Panc1 (cell line): Measurements from ENCODE around the gene HAPLN1.

Experiments used
- POLR2AphosphoS5 ChIP-seq: IDR thresholded peaks from 2 replicates; pipeline ENCODE4 v1.6.1; 2012; ENCODE audit warnings: mild to moderate bottlenecking, low read depth, low read length, moderate library complexity
- SIN3A ChIP-seq: IDR thresholded peaks from 2 replicates; pipeline ENCODE4 v1.6.1; 2012; ENCODE audit warnings: low read depth, mild to moderate bottlenecking, low read length, moderate library complexity, borderline replicate concordance; ENCODE audit not compliant: insufficient read depth
- TF ChIP-seq, protein P1 (sequence below): fragments of 450-650 bp; IDR thresholded peaks from 2 replicates; pipeline ENCODE4 v1.5.1; 2017; ENCODE audit warnings: mild to moderate bottlenecking
- TF ChIP-seq, protein P2 (sequence below), 2 experiments: IDR thresholded peaks; 2 replicates each; pipeline ENCODE4 v1.6.1; 2011 to 2012; ENCODE audit warnings: low read depth in 2 of 2, control low read depth in 1 of 2, low read length in 1 of 2, mild to moderate bottlenecking in 1 of 2, moderate library complexity in 1 of 2; ENCODE audit not compliant: insufficient read depth in 1 of 2

DNA sequence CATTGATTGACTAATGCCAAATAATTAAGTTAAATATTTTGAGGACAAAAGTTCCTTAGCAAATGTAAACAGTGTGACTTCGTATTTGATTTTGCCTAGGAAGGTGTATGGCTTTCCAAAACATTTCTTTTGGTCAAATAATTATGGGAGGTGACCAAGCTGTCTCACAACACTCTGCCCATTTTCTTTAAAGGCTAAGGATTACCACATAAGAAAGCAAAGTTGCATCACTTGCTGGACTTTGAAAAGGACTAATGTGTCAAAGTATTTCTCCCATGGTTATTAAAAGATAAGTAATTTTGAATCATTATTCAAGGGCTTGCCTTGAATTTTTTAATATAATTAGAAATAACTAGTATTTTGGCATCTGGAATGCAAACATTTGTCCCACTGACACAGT is 74.7 kb downstream of the HAPLN1 start:
- TF ChIP-seq, protein P1, sequence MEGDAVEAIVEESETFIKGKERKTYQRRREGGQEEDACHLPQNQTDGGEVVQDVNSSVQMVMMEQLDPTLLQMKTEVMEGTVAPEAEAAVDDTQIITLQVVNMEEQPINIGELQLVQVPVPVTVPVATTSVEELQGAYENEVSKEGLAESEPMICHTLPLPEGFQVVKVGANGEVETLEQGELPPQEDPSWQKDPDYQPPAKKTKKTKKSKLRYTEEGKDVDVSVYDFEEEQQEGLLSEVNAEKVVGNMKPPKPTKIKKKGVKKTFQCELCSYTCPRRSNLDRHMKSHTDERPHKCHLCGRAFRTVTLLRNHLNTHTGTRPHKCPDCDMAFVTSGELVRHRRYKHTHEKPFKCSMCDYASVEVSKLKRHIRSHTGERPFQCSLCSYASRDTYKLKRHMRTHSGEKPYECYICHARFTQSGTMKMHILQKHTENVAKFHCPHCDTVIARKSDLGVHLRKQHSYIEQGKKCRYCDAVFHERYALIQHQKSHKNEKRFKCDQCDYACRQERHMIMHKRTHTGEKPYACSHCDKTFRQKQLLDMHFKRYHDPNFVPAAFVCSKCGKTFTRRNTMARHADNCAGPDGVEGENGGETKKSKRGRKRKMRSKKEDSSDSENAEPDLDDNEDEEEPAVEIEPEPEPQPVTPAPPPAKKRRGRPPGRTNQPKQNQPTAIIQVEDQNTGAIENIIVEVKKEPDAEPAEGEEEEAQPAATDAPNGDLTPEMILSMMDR, result no peak
- TF ChIP-seq, protein P2, sequence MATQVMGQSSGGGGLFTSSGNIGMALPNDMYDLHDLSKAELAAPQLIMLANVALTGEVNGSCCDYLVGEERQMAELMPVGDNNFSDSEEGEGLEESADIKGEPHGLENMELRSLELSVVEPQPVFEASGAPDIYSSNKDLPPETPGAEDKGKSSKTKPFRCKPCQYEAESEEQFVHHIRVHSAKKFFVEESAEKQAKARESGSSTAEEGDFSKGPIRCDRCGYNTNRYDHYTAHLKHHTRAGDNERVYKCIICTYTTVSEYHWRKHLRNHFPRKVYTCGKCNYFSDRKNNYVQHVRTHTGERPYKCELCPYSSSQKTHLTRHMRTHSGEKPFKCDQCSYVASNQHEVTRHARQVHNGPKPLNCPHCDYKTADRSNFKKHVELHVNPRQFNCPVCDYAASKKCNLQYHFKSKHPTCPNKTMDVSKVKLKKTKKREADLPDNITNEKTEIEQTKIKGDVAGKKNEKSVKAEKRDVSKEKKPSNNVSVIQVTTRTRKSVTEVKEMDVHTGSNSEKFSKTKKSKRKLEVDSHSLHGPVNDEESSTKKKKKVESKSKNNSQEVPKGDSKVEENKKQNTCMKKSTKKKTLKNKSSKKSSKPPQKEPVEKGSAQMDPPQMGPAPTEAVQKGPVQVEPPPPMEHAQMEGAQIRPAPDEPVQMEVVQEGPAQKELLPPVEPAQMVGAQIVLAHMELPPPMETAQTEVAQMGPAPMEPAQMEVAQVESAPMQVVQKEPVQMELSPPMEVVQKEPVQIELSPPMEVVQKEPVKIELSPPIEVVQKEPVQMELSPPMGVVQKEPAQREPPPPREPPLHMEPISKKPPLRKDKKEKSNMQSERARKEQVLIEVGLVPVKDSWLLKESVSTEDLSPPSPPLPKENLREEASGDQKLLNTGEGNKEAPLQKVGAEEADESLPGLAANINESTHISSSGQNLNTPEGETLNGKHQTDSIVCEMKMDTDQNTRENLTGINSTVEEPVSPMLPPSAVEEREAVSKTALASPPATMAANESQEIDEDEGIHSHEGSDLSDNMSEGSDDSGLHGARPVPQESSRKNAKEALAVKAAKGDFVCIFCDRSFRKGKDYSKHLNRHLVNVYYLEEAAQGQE (IDR thresholded peaks at IDR 0.05; ENCODE audit: insufficient read depth in 1 of 2, low read depth in 2 of 2, low read length in 1 of 2), result no peak
- TF ChIP-seq SIN3A (no peak), POLR2AphosphoS5 (no peak)
